ENCODE results near the gene CDC25A.

DNA sequence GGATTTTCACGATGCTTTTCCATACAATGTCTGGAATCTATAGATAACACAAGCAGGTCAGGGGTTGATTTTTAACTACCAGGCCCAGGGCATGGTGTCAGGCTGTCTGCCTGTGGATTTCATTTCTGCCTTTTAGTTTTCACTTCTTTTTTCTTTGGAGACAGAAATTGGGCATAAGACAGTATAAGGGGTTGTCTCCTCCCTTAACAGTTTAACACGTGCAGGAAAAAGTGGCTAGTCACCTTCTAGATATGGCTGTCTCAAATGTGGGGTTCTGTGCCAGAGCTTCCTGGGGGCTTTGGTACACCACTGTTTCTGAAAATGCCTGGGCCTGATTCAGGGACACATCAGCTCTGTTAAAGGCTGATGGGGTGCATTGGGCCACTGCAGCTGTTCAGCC is 45.3 kb upstream of the CDC25A start:
- TF ChIP-seq, protein P1, sequence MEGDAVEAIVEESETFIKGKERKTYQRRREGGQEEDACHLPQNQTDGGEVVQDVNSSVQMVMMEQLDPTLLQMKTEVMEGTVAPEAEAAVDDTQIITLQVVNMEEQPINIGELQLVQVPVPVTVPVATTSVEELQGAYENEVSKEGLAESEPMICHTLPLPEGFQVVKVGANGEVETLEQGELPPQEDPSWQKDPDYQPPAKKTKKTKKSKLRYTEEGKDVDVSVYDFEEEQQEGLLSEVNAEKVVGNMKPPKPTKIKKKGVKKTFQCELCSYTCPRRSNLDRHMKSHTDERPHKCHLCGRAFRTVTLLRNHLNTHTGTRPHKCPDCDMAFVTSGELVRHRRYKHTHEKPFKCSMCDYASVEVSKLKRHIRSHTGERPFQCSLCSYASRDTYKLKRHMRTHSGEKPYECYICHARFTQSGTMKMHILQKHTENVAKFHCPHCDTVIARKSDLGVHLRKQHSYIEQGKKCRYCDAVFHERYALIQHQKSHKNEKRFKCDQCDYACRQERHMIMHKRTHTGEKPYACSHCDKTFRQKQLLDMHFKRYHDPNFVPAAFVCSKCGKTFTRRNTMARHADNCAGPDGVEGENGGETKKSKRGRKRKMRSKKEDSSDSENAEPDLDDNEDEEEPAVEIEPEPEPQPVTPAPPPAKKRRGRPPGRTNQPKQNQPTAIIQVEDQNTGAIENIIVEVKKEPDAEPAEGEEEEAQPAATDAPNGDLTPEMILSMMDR (IDR thresholded peaks at IDR 0.05; ENCODE audit: low read length): no peak
- TF ChIP-seq EZH2 (IDR thresholded peaks at IDR 0.05; ENCODE audit: borderline replicate concordance, low read length): no peak
